Measurements from ENCODE around the gene CBARP. TPM values are rescaled to one million over a fixed set of nuclear protein-coding genes. Genes with fewer than 3 reads are reported as not detected.
A peak's percentile ranks its signal among the peaks of the same experiment; 100 is the strongest.

The CBARP gene
- total RNA-seq, 1 experiment from 2014 or later, result 1.8 TPM

DNA sequence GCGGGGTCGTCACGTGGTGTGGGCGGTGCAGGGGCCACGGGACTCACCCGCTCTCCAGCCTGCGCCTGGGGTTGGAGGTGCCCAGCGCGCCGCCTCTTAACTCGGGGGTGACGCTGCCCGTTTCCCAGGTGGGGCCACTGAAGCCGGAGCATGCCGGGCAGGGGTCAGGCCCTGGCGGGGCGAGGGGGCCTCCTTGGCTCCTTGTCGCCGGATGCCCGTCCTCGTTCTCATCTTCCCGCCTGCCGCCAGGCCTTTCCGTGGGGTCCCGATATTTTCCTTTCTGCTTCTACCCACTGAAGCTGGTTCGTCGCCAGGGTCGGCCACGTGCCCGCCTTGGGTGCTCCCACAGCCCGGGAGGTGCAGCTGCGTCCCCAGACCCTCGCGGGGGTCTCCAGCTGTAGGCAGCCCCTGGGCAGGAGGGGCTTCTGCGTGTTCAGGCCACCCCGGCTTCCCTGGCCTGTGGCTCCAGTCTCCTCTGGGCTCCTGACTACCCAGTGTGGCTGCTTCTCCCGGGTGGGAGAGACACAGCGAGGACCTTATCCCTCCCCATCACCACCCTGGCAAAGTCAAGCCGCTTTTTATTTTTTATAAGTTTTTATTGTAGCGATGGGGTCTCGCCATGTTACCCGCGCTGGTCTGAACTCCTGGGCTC lies 38.3 kb upstream of the CBARP start:
- no peak for DNase-seq (ENCODE audit: extremely low read depth, low read depth)

DNA sequence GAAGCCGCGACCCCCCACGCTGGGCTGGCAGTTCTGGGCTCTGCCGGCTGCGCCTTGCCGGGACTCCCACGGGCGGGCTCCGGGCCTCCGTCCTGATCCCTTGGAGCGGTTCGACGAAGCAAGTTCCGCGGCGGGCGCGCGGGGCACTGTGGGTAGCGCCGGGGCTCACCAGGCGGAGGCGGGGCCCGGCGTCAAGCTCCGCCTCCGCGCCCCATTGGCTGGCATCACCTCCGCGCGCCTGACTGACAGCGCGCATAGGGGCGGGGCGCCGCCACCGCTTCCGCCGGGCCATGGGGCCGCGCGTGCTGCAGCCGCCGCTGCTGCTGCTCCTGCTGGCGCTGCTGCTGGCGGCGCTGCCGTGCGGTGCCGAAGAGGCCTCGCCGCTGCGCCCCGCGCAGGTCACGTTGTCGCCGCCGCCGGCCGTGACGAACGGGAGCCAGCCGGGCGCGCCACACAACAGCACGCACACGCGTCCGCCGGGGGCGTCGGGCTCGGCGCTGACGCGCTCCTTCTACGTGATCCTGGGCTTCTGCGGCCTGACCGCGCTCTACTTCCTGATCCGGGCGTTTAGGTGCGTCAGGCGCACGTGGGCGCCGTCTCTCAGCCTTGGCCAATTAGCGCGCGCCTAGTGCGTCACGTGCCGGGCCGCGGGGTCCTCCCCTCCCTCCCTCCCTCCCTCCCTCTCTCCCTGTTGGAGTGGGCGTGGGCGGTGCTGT lies 37.6 kb upstream of the CBARP start, which contains the start of gene FAM174C:
Gene FAM174C (plus strand): TSS at position 271 of the 716 bp plus-strand sequence. CDS start 20 bp downstream, at position 291.
- peak; percentile 92 for DNase-seq (ENCODE audit: extremely low read depth, low read depth)

DNA sequence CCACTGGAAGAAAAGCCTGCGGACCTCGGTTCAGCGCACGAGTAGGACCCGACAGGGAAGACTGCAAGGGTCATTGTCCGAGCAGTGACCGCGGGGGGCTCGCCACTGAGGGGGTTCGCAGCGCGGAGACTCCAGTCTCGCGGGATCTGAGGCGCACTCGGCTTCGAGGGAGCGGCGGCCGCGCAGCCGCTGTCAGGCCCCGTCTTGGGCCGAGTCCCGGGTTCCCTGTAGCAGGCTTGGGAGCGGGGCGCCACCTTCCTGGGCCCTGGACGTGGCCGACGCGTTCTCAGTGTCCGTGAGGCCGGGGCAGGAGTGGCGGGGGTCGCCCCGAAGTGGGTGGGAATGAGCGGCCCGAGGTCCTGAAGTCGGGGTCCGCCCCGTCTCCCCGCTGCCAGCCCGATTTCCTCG lies 37.1 kb upstream of the CBARP start:
- no peak for DNase-seq (ENCODE audit: extremely low read depth, low read depth)

DNA sequence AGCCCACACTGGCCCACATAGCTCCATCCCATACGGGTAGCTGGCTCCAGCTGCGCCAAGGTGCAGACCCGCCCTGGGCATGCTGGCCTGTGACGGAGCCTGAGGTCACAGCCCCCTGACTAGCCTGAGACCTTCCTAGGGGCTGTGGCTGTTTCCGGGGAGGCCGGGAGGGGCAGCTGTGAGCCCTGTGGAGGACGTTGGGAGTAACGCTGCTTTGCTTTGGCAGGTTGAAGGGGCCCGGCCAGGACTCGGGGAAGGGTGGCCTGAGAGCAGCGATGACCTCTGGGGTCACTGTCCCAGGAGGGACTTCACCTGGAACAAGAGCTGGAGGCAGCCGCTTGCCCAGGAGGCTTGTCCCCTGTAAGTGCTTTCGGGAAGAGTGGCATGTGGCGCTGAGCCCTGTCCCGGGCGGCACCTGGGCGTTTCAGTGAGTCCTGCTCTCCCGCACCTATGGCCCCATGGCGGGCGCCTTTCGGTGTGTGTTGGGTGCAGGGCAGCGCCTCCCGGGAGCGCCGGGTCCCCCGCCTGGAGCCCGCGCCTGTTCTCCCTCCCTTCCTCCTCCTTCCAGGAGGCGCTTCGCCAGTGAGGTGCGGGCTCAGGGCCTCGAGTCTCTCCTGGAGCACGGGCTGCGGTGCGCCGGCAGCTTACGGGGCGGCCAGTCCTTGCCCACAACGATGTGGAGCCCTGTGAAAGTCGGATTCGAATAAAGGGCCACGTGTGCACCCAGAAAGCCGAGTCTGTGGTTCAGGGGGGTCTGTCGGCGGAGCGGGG lies 36.5 kb upstream of the CBARP start:
- no peak for DNase-seq (ENCODE audit: extremely low read depth, low read depth)

DNA sequence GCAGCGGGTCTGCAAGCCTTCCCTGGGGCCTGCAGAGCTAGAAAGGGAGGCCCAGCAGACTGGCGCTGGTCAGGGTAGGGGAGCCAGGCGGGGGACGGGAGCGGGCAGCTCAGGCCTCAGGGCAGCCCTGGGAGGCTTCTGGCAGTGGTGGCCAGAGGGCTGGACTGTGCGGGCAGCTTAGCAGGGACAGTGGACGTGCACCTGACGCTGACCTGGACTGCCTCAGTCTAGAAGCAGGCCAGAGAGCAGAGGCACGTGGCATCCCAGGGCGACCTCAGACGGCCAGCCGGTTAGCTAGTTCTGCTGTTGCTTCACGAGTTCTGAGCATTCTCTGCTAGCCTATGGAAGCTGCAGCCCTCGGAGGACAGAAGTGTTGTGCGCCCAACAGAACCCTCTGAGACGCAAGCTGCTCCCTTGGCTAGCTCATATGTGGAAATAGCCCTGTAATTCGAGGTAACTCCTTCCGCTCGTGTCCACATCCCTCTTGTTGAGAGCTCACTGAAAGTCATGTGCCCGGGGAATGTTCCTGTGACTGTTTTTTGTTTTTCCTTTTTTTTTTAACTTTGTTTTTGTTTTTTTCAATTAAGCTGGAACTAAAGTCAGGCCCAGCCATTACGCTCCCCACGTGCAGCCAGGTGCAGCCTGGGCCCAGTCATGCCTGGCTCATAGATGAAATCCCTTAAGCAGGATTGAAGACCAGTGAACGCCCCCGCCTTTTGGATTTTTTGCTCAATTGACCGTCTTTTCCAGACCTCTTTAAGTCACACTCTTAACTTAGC lies 35.6 kb upstream of the CBARP start:
- DNase-seq (ENCODE audit: extremely low read depth, low read depth), result no peak

DNA sequence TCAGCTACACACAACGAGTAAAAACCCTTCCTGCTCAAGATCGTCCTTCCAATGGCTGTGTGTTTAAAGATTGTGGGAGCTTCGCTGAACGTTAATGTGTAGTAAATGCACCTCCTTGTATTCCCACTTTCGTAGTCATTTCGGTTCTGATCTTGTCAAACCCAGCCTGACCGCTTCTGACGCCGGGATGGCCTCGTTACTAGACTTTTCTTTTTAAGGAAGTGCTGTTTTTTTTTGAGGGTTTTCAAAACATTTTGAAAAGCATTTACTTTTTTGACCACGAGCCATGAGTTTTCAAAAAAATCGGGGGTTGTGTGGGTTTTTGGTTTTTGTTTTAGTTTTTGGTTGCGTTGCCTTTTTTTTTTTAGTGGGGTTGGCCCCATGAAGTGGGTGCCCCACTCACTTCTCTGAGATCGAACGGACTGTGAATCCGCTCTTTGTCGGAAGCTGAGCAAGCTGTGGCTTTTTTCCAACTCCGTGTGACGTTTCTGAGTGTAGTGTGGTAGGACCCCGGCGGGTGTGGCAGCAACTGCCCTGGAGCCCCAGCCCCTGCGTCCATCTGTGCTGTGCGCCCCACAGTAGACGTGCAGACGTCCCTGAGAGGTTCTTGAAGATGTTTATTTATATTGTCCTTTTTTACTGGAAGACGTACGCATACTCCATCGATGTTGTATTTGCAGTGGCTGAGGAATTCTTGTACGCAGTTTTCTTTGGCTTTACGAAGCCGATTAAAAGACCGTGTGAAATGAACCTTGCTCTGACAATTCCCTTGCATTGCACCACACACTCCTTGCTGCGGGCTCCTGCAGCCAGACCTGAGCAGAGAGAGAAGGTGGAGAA lies 34.8 kb upstream of the CBARP start:
- no peak for DNase-seq (ENCODE audit: extremely low read depth, low read depth)

DNA sequence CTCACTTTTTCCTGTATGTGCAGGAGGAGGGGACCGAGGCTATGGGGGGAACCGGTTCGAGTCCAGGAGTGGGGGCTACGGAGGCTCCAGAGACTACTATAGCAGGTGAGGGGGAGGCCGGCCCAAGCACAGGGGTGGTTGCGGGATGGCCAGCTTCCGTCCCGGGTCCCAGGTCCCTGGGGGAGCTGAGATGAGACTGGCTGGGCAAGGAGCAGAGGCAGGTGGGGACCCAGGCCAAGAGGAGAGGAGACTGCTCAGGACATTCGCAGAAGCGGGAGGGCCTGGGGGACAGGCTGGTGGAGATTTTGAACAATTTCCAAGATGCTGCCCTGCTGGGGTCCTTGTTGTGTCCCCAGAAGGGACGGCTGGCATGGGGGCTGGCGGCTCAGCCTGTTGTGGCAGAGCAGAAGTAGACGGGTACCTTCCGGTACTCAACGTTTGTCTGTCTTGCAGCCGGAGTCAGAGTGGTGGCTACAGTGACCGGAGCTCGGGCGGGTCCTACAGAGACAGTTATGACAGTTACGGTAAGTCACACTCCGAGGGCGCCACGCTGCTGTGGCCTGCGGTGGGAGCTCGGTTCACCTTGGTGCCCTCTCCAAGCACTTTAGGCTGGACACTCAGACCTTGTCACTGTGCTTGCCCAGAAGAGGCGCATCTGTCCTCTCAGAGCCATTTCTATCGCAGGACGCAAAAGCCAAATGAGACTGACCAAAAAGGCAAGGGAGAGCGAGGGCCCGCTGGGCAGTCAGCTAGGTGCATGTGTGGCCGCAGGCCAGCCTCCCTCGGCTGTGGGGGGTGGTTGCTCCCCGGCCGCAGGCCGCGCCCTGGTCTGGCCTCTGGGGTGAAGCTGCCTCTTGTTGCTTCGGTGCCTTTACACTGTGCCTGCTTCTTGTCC lies 34.0 kb upstream of the CBARP start:
- DNase-seq (ENCODE audit: extremely low read depth, low read depth), result no peak

DNA sequence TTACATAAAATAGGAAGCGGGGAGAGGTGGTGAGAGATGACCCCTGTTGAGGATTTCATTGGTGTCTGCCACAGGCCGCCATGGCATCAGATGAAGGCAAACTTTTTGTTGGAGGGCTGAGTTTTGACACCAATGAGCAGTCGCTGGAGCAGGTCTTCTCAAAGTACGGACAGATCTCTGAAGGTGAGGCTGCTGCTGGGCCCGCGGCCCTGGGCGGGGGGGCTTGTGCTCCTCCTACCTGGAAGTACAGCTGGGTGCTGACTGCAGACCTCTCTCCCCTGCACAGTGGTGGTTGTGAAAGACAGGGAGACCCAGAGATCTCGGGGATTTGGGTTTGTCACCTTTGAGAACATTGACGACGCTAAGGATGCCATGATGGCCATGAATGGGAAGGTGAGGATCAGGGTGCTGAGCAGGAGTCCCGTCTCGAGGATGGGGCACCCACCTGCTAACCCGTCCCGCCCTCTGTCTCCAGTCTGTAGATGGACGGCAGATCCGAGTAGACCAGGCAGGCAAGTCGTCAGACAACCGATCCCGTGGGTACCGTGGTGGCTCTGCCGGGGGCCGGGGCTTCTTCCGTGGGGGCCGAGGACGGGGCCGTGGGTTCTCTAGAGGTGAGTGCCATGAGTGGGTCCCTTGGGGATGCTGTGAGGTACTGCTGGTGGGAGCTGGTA lies 33.2 kb upstream of the CBARP start:
- no peak for DNase-seq (ENCODE audit: extremely low read depth, low read depth)

DNA sequence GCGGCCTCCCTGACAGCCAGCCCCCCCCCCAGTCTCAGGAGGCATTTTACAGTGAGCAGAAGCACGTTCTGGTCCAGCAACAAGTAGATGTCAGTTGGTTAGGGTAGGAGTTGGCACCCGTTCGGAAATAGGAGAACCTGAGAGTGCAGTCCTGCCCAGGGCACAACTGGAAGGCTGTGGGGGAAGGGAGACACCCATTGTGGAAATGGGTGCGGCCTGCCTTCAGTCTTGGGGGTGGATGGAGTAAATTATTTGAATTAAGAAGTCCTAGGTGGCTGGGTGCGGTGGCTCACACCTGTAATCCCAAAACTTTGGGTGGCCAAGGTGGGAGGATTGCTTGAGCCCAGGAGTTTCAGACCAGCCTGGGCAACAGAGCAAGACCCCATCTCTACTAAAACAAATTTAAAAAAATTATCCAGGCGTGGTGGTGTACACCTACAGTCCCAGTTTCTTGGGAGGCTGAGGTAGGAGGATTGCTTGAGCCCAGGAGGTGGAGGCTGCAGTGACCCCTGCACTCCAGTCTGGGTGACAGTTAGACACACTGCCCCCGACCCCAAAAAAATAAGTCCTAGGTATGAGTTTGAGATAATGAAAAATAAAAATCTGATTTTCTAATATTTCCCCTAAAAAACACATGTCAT lies 32.5 kb upstream of the CBARP start:
- no peak for DNase-seq (ENCODE audit: extremely low read depth, low read depth)

DNA sequence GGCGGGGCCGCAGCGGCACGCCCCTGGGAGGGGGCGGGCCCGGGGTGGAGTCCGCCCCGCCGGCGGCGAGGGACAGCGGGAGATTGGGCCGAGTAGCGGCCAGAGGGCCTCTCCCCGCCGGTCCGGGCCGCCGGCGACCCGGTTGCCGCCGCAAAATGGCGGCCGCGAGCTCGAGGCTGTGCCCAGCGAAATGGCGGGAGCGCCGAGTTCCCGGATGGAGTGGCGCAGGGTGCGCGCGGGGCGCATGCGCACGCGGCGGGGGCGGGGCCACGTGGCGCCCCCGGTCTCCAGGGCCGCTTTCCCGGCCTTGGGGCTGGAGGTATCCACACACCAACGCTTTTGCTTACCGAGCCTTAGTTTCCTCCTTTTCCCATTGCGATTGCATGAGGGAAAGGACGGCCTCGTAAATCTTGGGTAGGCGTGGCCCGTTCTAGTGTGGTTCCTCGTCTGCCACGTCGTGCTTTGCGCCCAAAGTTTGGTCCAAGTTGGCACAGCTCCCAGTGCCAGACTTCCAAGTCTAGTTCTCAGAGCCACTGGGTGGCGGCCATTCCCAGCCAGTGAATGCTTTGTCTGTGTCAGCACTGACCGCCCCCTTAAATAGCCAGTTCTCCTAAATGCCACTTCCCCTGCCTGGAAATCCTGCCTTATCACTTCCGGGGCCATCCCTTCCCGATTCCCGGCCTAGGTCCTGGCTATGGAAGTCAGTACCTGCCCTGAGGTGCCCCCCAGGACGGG lies 31.8 kb upstream of the CBARP start:
- DNase-seq (ENCODE audit: extremely low read depth, low read depth), result peak; percentile 63

DNA sequence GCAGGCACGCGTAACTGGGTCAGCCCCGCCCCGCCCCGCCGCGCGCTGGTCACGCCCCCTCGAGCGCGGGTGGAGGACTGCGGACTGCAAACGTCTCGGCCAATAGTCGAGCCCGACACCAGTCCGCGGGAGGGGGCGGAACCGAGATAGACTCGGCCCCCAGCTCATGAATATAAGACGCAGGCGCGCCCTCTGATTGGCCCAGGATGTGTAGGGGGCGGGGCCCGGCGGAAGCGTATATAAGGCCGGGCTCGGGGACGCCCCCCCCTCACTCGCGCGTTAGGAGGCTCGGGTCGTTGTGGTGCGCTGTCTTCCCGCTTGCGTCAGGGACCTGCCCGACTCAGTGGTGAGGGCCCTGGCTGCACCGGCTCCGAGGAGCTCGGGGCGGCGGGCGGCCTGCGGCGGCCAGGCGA lies 31.3 kb upstream of the CBARP start, which contains the start of gene CIRBP:
Gene CIRBP (plus strand): TSS at position 268 of the 413 bp plus-strand sequence. CDS start 1,602 bp downstream, outside the sequence.
- DNase-seq (ENCODE audit: extremely low read depth, low read depth), result peak; percentile 96

DNA sequence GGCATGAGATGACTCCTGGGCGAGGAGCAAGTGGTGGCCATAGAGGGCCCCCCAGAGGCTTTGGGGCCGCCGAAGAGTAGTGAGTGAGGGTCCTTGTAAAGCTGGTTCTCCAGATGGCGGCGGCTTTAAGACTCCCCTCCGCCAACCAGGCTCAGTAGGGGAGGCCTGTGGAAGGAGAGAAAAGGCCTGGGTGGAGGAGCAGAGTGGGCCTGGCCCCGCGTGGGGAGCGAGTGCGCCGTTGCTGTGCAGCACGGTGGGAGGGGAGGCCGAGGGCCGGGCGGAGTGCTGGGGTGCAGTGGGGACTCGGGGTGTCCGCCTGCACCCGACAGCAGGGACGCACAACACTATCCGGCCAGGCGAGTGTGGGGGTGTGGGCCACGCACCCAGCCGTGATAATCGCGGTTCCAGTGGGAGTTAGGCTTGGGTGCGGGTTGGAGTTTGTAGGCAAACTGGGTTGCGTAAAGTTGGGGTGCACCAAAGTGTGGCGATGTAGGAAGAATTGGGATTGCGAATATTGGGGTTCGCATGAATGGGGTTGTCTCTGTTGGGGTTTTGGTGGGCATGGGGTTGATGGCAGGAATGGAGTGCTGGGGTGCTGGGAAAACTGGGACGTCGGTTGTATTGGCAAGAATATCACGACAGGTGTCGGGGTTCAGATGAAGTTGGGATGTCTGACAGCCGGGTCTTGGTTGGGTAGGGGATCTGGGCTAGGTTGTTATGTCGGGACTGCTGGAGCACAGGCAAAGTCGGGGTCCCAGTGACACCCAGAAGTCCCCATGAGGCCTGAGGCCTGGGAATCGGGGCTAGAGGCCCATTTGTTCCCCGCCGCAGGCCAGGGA lies 30.6 kb upstream of the CBARP start:
- no peak for DNase-seq (ENCODE audit: extremely low read depth, low read depth)

DNA sequence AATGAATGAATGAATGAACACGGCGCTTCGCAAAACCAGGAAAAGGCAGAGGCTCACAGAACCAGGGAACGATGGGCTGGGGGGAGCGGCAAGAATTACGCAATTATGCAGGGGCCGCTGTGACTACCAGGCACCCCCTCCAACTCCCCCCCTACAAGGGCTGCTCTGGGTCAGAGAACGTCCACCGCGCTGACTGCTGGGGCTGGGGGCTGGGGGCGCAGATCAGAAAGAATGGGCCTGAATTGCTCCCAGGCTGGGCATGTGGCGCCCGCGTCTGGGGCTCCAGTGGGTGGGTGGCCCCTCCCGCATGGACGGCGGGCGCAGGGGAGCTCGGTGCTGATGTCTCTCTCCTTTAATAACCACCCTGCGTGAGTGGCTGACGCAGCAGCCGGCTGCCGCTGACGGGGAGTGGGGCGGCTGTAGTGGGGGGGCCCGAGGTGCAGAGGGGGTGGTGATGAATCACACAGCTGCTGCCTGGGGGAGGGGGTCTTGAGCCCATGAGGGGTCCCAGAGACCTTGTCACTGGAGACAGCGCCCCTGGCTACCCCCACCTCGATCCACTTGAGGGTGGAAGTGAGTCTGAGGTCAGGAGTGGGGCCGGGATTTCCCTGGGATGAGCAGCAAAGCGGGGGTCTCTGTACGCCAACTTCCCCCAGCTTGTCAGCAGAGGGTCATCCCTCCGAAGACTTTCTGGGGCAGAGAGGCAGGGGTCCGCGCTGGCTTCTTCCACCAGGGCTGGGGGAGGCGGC lies 29.8 kb upstream of the CBARP start:
- no peak for DNase-seq (ENCODE audit: extremely low read depth, low read depth)

DNA sequence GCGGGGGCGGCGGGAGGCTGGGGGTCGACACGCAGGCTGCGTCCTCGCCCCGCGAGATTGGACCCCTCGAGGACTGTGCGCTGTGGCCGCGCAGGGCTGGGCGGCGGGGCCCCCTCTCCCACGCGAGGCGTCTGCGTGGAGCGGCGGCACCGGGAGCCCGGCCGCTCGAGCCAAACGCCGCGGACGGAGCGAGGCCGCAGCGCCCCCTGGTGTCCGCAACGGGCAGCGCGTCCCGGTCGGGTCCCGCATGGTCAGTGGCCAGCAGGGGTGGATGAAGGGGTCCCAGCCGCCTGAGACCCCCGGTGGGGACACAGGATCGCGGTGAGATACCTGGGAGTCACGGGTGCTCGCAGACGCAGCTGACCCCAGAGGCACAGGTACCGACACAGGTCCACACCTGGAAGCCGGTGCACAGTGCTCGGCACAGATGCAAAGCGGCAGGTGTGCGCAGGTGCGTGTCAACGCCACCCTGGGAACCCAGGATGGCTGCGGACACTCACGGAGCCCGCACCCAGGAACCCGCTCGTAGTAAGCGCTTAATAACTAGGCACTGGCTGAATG lies 29.2 kb upstream of the CBARP start:
- no peak for DNase-seq (ENCODE audit: extremely low read depth, low read depth)
